HG02885 (cell line): Measurements from ENCODE around the gene ECI1.

Experiments used
- ATAC-seq: cut with Tn5 transposase; IDR thresholded peaks from one replicate; pipeline ENCODE4 v1.9.1; 2021; ENCODE audit warnings: mild to moderate bottlenecking; ENCODE audit not compliant: unreplicated experiment, poor library complexity

ECI1 gene

GRCh38 chr16:2251296-2252111 lies at the start of gene ECI1:
Gene ECI1 (minus strand): TSS chr16:2251587. CDS start chr16:2251566, 21 bp downstream.
- peak; percentile 88 for ATAC-seq

- ATAC-seq = no peak
Observed at GRCh38 chr16:2299915-2300192, 48.5 kb upstream of the ECI1 start.

GRCh38 chr16:2299121-2299914 lies 47.9 kb upstream of the ECI1 start:
- no peak for ATAC-seq

- ATAC-seq = no peak
Observed at GRCh38 chr16:2298621-2299020, 47.2 kb upstream of the ECI1 start.

- ATAC-seq = no peak
Observed at GRCh38 chr16:2297506-2297860, 46.1 kb upstream of the ECI1 start.

- ATAC-seq = no peak
Observed at GRCh38 chr16:2296661-2297505, 45.5 kb upstream of the ECI1 start.

GRCh38 chr16:2295056-2295798 lies 43.8 kb upstream of the ECI1 start:
- ATAC-seq = peak; percentile 69

- no peak for ATAC-seq
Observed at GRCh38 chr16:2292221-2292620, 40.8 kb upstream of the ECI1 start.

GRCh38 chr16:2289282-2289681 lies 37.9 kb upstream of the ECI1 start:
- no peak for ATAC-seq

GRCh38 chr16:2288726-2289125 lies 37.3 kb upstream of the ECI1 start:
- no peak for ATAC-seq

- ATAC-seq = no peak
Observed at GRCh38 chr16:2287916-2288547, 36.6 kb upstream of the ECI1 start.

GRCh38 chr16:2286550-2286949 lies 35.2 kb upstream of the ECI1 start:
- ATAC-seq = no peak

GRCh38 chr16:2285731-2286191 lies 34.4 kb upstream of the ECI1 start:
- ATAC-seq = no peak

- ATAC-seq = no peak
Observed at GRCh38 chr16:2284797-2285576, 33.6 kb upstream of the ECI1 start.

- ATAC-seq = no peak
Observed at GRCh38 chr16:2284001-2284770, 32.8 kb upstream of the ECI1 start.

- ATAC-seq = no peak
Observed at GRCh38 chr16:2282866-2283555, 31.6 kb upstream of the ECI1 start.

- no peak for ATAC-seq
Observed at GRCh38 chr16:2282262-2282661, 30.9 kb upstream of the ECI1 start.
